Measurements from ENCODE around the gene DGKB.

The DGKB gene

DNA sequence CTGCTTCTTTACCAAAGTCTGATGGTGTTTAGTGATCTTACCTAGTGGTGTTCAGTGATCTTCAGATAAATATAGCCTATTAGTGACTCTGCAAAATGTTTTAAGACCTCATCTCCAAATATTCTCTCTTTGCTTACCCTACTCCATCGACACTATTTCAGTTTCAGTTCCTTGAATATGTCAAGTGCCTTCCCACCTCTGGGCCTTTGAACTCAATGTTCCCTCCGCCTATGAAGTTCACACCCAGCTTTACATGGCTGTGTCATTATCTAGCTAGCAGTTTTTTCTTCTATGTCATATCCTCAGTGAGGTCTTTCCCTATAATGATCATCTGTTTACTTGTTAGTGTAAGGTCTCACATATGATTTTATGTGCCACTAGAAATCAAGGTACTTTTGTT is 322.6 kb downstream of the DGKB start:
- no peak overlapping the region for H3K4me3 ChIP-seq (ENCODE audit: low read depth, low read length)
- DNase-seq (ENCODE audit: low read depth) = no peak
- TF ChIP-seq, protein P1, sequence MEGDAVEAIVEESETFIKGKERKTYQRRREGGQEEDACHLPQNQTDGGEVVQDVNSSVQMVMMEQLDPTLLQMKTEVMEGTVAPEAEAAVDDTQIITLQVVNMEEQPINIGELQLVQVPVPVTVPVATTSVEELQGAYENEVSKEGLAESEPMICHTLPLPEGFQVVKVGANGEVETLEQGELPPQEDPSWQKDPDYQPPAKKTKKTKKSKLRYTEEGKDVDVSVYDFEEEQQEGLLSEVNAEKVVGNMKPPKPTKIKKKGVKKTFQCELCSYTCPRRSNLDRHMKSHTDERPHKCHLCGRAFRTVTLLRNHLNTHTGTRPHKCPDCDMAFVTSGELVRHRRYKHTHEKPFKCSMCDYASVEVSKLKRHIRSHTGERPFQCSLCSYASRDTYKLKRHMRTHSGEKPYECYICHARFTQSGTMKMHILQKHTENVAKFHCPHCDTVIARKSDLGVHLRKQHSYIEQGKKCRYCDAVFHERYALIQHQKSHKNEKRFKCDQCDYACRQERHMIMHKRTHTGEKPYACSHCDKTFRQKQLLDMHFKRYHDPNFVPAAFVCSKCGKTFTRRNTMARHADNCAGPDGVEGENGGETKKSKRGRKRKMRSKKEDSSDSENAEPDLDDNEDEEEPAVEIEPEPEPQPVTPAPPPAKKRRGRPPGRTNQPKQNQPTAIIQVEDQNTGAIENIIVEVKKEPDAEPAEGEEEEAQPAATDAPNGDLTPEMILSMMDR (conservative IDR thresholded peaks at IDR 0.05; ENCODE audit: low read depth, low read length) = no peak

DNA sequence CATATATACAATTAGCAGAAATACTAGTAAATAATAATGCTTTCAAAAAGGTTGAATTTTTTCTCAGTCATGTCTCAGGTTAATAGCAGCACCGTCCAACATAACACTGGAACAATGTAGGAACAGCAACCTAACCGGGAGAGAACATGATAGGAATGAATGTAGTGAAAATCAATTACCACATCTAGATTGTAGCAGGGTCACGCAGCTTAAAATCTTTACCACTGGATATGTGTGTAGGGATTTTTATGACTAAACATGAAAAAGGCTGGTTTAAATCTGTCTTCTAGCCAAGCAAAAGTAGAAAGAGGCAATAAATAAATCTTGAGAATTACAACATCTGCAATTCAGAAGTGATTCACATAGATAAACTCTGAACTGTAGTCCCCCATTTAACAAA is 326.0 kb downstream of the DGKB start:
- DNase-seq (ENCODE audit: low read depth) = no peak
- TF ChIP-seq, protein P1 (conservative IDR thresholded peaks at IDR 0.05; ENCODE audit: low read depth, low read length) = no peak
- no peak overlapping the region for H3K4me3 ChIP-seq (ENCODE audit: low read depth, low read length)

GRCh38 chr7:14570750-14571607 is 331.6 kb downstream of the DGKB start:
- TF ChIP-seq, protein P1 (conservative IDR thresholded peaks at IDR 0.05; ENCODE audit: low read depth, low read length) = no peak
- H3K4me3 ChIP-seq (ENCODE audit: low read depth, low read length) = no peak overlapping the region
- DNase-seq (ENCODE audit: low read depth) = no peak

DNA sequence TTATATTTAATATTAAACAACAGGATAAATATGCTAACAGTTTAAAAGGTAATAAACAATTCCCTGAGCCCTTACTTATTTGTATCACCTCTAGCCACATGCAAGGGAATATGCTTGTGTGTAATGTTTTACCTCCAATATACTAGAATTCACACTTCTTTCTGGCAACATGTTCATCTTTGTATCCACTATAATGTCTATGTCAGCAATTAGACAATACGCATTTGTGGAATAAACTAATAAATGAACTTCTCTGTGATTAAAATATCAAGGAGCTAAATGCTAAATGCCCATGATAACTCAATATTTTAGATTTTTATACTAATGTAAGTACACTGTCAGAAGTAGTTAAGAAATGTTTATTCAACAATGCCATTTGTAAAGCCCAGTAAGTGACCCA is 350.5 kb downstream of the DGKB start:
- H3K4me3 ChIP-seq (ENCODE audit: low read depth, low read length) = no peak overlapping the region
- TF ChIP-seq, protein P1 (conservative IDR thresholded peaks at IDR 0.05; ENCODE audit: low read depth, low read length) = no peak
- no peak for DNase-seq (ENCODE audit: low read depth)

DNA sequence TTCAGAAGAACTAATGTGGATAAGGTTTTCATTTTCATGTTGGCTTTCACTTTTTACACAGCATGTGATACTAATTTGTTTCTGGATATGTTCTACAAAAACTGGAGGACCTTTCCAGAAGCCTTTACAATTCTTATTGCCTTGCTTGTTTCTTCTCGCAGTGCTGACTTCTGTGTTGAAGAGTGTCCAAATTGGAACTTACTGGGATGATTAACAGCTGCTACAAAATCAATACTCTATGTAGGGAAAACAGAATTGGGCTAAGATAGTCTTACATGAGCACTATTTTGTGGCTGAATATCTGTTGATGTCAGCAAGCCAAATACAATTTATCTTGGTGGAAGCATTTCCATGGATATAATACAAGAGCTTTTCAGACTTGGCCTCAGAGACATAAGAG is 351.2 kb downstream of the DGKB start:
- H3K4me3 ChIP-seq (ENCODE audit: low read depth, low read length) = no peak overlapping the region
- TF ChIP-seq, protein P1 (conservative IDR thresholded peaks at IDR 0.05; ENCODE audit: low read depth, low read length) = no peak
- DNase-seq (ENCODE audit: low read depth) = no peak

DNA sequence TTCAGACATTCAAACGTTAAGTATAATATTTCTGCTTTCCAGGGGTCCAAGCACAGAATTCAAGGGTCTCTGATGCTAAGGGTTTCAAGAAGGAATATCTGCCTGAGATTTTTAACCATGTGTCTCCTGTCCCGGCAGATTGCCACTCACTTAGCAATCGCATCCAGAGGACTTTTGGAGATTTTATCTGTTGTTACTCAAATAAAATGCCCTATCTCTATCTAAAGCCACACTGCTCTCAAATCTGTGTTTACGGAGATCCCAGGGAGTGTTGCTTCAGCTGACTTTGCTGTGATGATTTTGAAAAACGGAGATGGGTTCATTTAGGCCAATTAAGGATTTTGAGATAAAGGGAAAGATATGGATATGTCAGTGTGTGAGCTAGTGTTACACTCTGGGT is 359.9 kb downstream of the DGKB start:
- TF ChIP-seq, protein P1 (conservative IDR thresholded peaks at IDR 0.05; ENCODE audit: low read depth, low read length) = no peak
- no peak for DNase-seq (ENCODE audit: low read depth)
- no peak overlapping the region for H3K4me3 ChIP-seq (ENCODE audit: low read depth, low read length)

DNA sequence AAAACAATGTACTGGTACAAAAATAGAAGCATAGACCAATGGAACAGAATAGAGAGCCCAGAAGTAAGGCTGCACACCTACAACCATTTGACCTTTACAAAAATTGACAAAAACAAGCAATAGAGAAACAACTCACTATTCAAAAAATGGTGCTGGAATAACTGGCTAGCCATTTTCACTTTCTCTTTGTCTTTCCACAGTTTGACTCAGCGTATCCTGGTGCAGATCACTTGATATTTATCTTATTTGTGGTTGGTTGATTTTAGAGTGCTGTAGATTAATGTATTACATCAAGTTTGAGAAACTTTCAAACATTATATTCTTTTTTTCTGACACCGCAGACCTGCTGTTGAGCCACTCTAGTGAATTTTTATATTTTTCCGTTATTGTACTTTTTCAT is 381.4 kb downstream of the DGKB start:
- no peak overlapping the region for H3K4me3 ChIP-seq (ENCODE audit: low read depth, low read length)
- TF ChIP-seq, protein P1 (conservative IDR thresholded peaks at IDR 0.05; ENCODE audit: low read depth, low read length) = no peak

More for the DNA sequence above, 381.4 kb downstream of the DGKB start:
- DNase-seq (ENCODE audit: low read depth) = no peak
